ENCODE data around the gene MRPS18A. TPM values are rescaled to one million over a fixed set of nuclear protein-coding genes. Genes with fewer than 3 reads are reported as not detected.

MRPS18A gene
- total and polyA plus RNA-seq, 4 donors: 26.1 to 50.2 (median 34.2) TPM

DNA sequence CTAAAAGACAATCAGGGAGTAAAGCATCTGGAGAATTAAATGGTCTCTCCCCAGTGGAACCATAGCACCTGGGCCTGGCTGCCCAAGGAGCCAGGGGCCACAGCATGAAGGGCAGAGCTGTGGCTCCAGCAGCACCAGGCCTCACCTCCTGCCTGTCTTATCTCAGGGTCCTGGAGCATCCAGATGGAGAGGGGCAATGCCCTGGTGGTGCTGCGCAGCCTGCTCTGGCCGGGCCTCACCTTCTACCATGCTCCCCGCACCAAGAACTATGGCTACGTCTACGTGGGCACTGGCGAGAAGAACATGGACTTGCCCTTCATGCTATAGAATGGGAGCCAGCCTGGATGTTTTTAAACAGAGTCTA, 17.0 kb downstream of the MRPS18A start:
- Histone ChIP-seq H3K4me3 (ENCODE audit: low read length in 2 of 2) (no peak overlapping the region), H3K9me3 (ENCODE audit: control insufficient read depth, low read length) (no peaks in the 10 kb centered on the region), H3K27me3 (ENCODE audit: control insufficient read depth in 1 of 2, insufficient read depth in 2 of 2, low read length in 1 of 2) (no peaks in the 10 kb centered on the region), H3K27ac (ENCODE audit: low read depth in 1 of 2, low read length in 2 of 2) (no peak overlapping the region), H3K4me1 (ENCODE audit: control insufficient read depth in 1 of 2, insufficient read depth in 2 of 2, low read length in 2 of 2) (no peaks in the 10 kb centered on the region), H3K36me3 (ENCODE audit: control insufficient read depth in 1 of 2, insufficient read depth in 2 of 2, low read length in 1 of 2) (peaks cover 0 to 2% of the 10 kb centered on the region in 2 donors)
- DNase-seq: peak in 1 of 2 donors; percentile 38
- 97 to 99% methylated on average over 6 of the region's 6 CpGs for WGBS, 2 donors
- intact Hi-C loops (cut with DNase I): no loop called here
- no peak for ATAC-seq (ENCODE audit: low FRiP score)

DNA sequence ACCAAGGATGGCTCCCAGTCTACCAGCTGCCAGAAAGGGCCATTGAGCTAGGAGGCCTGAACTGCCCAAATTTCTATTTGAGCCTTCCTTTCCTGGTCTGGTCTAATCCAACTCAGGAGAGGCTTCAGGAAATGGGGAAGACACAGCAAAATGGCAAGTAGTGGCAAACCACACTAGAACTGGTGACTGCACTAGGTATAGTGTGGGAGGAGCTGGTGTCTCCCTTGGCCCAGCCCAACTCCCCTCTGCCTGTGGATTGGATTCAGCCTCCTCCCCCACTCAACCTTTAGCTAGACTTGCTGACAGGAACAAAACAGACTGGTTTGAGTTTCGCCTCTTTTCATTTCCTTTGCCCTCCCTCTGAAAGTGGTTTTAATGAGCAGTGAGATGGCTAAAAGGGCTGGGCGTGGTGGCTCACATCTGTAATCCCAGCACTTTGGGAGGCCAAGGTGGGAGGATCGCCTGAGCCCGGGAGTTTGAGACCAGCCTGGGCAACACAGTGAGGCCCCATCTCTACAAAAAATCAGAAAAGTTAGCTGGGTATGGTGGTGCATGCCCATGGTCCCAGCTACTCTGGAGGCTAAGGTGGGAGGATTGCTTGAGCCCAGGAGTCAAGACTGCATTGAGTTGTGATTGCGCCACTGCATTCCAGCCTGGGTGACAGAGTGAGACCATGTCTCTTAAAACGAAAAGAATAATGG, 17.5 kb downstream of the MRPS18A start:
- H3K36me3 ChIP-seq (ENCODE audit: control insufficient read depth in 1 of 2, insufficient read depth in 2 of 2, low read length in 1 of 2): peaks cover 0 to 2% of the 10 kb centered on the region in 2 donors
- H3K9me3 ChIP-seq (ENCODE audit: control insufficient read depth, low read length): no peaks in the 10 kb centered on the region
- DNase-seq: peak in 1 of 2 donors; percentile 23
- H3K27me3 ChIP-seq (ENCODE audit: control insufficient read depth in 1 of 2, insufficient read depth in 2 of 2, low read length in 1 of 2): no peaks in the 10 kb centered on the region
- no peaks in the 10 kb centered on the region for H3K4me1 ChIP-seq (ENCODE audit: control insufficient read depth in 1 of 2, insufficient read depth in 2 of 2, low read length in 2 of 2)
- H3K27ac ChIP-seq (ENCODE audit: low read depth in 1 of 2, low read length in 2 of 2): peak overlapping the region in 1 of 2 donors; percentile 55
- no peak overlapping the region for H3K4me3 ChIP-seq (ENCODE audit: low read length in 2 of 2)
- ATAC-seq (ENCODE audit: low FRiP score): no peak
- intact Hi-C loops (cut with DNase I): loop anchor here (2.0 to 5.0 kb wide), 3 partner anchors 52 to 99 kb away; no protein-coding TSS in a partner anchor
- WGBS, 2 donors: 85 to 90% methylated on average over 6 of the region's 6 CpGs

DNA sequence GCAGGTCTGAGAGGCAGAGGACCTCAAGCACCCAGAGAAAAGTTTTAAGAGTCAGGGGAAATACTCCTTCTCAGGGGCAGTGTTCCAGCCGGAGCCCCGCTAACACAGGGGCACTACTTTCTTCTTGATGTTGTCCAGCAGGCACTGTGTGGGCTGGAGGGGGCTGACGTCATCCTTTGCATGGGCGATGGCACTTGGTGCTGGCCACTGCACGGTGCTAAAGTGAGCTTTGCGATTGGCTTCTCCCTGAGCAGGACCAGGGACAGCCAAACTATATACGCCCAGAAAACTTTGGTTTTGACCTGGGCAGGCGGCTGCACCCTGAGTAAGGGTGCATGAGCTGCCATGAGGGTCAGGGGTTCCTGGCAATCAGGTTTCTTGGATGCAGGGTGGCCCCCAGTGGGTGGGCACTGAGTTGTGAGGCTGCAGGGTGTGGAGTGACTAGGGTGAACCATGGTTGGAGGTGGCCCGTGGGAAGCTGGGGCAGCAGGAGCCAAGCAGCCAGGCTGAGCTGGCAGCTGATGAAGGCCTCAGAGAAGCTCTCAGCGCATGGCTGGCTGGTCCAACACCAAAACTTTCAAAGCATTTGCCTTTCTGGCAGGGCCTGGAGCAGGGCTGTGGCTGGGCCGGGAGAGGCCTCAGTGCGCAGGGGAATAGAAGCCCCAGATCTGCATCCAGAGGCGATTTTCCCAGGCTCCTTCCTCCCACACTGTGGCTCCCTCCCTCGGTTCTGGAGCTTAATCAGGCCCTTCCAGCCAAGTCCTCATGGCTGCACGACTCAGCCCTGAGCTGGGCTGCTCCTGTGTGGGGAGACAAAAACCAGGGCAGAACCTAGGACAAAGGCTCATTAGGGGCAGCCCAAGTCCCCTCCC, 18.3 kb downstream of the MRPS18A start:
- Histone ChIP-seq H3K36me3 (ENCODE audit: control insufficient read depth in 1 of 2, insufficient read depth in 2 of 2, low read length in 1 of 2) (peaks cover 0 to 2% of the 10 kb centered on the region in 2 donors), H3K4me3 (ENCODE audit: low read length in 2 of 2) (no peak overlapping the region), H3K27ac (ENCODE audit: low read depth in 1 of 2, low read length in 2 of 2) (peak overlapping the region in 1 of 2 donors; percentile 55), H3K9me3 (ENCODE audit: control insufficient read depth, low read length) (no peaks in the 10 kb centered on the region), H3K4me1 (ENCODE audit: control insufficient read depth in 1 of 2, insufficient read depth in 2 of 2, low read length in 2 of 2) (no peaks in the 10 kb centered on the region), H3K27me3 (ENCODE audit: control insufficient read depth in 1 of 2, insufficient read depth in 2 of 2, low read length in 1 of 2) (no peaks in the 10 kb centered on the region)
- 6 to 8% methylated on average over 15 of the region's 15 CpGs for WGBS, 2 donors
- DNase-seq (peak; percentile 85 to 88), ATAC-seq (ENCODE audit: low FRiP score) (peak; percentile 68)
- intact Hi-C loops (cut with DNase I): loop anchor here (2.0 to 5.0 kb wide), 3 partner anchors 53 to 100 kb away; no protein-coding TSS in a partner anchor

DNA sequence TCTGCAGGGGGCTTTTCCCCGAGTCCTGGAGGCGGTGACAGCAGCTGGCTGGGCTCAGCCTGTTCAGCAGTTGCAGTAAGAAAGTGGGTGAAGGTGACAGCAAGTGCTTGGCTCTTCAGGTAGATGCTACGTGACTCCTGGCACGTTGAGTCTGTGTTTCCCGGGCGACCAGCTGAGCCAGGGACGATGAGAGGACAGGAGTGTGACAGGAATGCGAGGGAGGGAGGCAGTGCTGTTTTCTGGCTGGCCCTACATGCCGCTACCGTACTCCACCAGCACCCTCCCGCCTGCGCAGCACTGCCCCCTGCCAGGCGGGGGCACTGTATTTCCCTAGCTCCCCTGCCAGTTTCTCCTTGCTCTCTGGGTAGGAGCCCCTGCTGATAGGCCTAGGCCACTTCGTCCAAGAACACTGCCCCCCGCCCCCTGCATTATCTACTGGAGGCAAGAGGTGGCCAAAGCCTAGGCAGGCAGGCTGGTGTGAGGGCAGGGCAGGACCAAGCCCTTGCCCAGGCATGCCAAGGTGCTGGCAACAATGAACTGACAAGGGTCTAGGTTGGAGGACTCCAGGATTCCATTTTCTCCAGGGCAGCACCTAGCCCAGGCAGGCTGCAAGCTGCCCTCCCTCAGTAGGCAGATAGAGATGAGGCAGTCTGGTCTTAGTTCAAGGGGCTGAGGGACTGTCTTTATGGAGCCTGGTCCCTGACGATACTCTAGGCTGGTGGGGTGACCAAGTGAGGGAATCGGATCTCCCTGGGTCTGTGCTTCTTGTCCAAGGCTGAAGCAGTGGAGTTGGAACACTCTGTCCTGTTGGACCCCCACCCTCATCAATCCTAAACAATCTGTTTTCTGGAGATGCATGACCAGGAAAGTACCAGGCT, 19.2 kb downstream of the MRPS18A start:
- peak overlapping the region in 1 of 2 donors; percentile 23 for H3K27ac ChIP-seq (ENCODE audit: low read depth in 1 of 2, low read length in 2 of 2)
- H3K9me3 ChIP-seq (ENCODE audit: control insufficient read depth, low read length): no peaks in the 10 kb centered on the region
- H3K4me3 ChIP-seq (ENCODE audit: low read length in 2 of 2): no peak overlapping the region
- intact Hi-C loops (cut with DNase I): loop anchor here (1.0 to 5.0 kb wide), 4 partner anchors 54 to 410 kb away; no protein-coding TSS in a partner anchor
- H3K36me3 ChIP-seq (ENCODE audit: control insufficient read depth in 1 of 2, insufficient read depth in 2 of 2, low read length in 1 of 2): peaks cover 0 to 2% of the 10 kb centered on the region in 2 donors
- 10 to 11% methylated on average over 17 of the region's 17 CpGs for WGBS, 2 donors
- peak; percentile 45 for ATAC-seq (ENCODE audit: low FRiP score)
- no peaks in the 10 kb centered on the region for H3K27me3 ChIP-seq (ENCODE audit: control insufficient read depth in 1 of 2, insufficient read depth in 2 of 2, low read length in 1 of 2)
- no peaks in the 10 kb centered on the region for H3K4me1 ChIP-seq (ENCODE audit: control insufficient read depth in 1 of 2, insufficient read depth in 2 of 2, low read length in 2 of 2)
- peak; percentile 70 to 80 for DNase-seq

DNA sequence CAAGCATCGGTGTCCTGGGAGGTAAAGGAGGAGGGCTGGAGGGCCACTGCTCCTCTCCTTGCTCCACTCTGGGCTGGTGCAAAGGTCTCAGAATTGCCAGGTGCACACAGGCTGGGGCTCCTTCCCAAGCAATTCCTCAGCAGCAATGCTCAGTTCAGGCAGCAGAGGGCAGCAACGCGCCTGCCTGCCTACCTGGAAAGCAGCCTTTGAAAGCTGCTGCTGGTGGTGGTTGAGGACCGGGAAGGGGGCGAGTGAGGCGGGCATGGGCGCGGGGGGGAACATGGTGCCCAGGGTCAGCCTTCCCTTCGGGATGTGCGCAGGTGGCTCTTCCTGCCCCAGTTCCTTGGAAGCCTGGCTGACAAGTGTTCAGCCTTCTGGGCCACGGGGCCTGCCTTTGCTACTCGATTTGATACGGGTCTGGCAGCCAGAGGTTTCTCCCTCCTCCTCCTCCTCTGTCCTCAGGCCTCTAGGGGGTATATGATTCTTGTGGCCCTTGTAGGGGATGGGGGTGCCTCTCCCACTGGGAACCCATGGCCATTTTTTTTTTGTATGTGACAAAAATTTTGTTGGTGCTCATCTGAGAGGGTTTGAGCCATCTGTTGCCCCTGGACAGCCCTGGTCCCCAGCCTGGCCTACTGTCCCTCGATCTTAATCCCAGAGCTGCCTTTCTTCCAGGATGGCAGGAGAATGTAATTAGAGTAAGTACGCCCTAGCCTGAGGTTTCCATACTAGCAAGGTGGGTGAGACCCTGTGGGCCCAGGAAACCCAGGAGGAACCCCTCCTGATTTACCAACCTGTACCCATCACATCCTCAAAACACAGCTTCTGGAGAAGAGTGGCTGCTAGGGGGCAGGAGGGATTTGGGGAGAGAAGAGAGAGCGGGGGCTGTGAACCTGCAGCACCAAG, 20.1 kb downstream of the MRPS18A start:
- peak; percentile 78 for ATAC-seq (ENCODE audit: low FRiP score)
- 11 to 12% methylated on average over 16 of the region's 16 CpGs for WGBS, 2 donors
- Histone ChIP-seq H3K4me3 (ENCODE audit: low read length in 2 of 2) (no peak overlapping the region), H3K9me3 (ENCODE audit: control insufficient read depth, low read length) (no peaks in the 10 kb centered on the region), H3K36me3 (ENCODE audit: control insufficient read depth in 1 of 2, insufficient read depth in 2 of 2, low read length in 1 of 2) (peaks cover 0 to 2% of the 10 kb centered on the region in 2 donors), H3K27ac (ENCODE audit: low read depth in 1 of 2, low read length in 2 of 2) (no peak overlapping the region), H3K4me1 (ENCODE audit: control insufficient read depth in 1 of 2, insufficient read depth in 2 of 2, low read length in 2 of 2) (no peaks in the 10 kb centered on the region), H3K27me3 (ENCODE audit: control insufficient read depth in 1 of 2, insufficient read depth in 2 of 2, low read length in 1 of 2) (no peaks in the 10 kb centered on the region)
- peak; percentile 85 to 94 for DNase-seq
- intact Hi-C loops (cut with DNase I): loop anchor here (1.0 to 5.0 kb wide), 5 partner anchors 55 to 411 kb away; no protein-coding TSS in a partner anchor

DNA sequence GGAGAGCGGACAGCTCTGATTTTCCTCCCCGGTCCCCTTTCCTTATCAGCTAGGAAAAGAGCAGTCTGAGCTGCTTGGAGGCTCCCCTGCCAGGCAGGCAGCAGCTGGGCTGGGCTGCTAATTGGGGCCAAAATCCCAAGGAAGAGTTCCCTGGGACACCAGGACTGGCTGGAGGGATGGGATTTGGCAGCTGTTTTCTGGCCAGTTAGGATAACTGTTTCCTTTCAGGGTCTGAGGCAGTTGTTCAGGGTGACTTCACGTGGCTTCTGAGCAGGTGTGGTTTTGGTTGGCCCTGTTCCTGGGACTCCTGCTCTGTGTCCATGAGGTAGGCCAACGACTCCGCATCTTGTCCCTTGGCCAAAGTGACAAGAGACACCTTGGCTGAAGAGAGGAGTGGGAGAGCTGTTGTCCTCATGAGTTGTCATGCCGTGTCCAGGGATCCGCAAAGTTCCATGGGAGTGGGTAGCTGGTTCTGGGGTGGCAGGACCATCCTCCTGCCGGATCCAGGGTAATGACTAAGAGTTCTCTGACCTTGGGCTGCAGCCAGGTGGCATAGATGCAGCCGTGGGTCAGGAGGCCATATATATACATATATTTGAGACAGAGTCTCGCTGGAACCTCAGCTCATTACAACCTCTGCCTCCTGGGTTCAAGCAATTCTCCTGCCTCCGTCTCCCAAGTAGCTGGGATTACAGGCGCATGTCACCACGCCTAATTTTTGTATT, 21.2 kb downstream of the MRPS18A start:
- Histone ChIP-seq H3K4me1 (ENCODE audit: control insufficient read depth in 1 of 2, insufficient read depth in 2 of 2, low read length in 2 of 2) (no peaks in the 10 kb centered on the region), H3K4me3 (ENCODE audit: low read length in 2 of 2) (no peak overlapping the region), H3K27ac (ENCODE audit: low read depth in 1 of 2, low read length in 2 of 2) (no peak overlapping the region), H3K36me3 (ENCODE audit: control insufficient read depth in 1 of 2, insufficient read depth in 2 of 2, low read length in 1 of 2) (peaks cover 0 to 2% of the 10 kb centered on the region in 2 donors), H3K27me3 (ENCODE audit: control insufficient read depth in 1 of 2, insufficient read depth in 2 of 2, low read length in 1 of 2) (no peaks in the 10 kb centered on the region), H3K9me3 (ENCODE audit: control insufficient read depth, low read length) (no peaks in the 10 kb centered on the region)
- intact Hi-C loops (cut with DNase I): loop anchor here (2.0 to 5.0 kb wide), 3 partner anchors 56 to 412 kb away; no protein-coding TSS in a partner anchor
- ATAC-seq (ENCODE audit: low FRiP score) (no peak), DNase-seq (peak in 1 of 2 donors; percentile 46)
- 58 to 63% methylated on average over 13 of the region's 13 CpGs for WGBS, 2 donors

DNA sequence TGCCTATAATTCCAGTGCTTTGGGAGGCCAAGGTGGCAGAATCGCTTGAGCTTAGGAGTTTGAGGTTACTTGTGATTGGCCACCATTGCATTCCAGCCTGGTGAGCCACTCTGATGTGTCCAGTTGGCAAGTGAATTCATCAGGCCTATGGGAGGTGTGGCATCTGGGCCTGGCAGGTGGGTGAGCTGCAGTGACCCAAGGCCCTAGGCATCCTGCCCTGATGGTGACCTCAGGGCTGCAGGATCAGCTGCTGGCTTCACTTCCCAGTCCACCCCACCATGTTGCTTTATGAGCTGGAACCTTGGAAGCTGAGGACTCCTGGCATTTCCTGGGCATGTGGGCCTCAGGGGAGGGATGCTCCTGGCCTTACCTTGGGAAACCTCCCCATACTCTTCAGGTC, 22.2 kb downstream of the MRPS18A start:
- Histone ChIP-seq H3K36me3 (ENCODE audit: control insufficient read depth in 1 of 2, insufficient read depth in 2 of 2, low read length in 1 of 2) (no peaks in the 10 kb centered on the region), H3K4me1 (ENCODE audit: control insufficient read depth in 1 of 2, insufficient read depth in 2 of 2, low read length in 2 of 2) (no peaks in the 10 kb centered on the region), H3K27me3 (ENCODE audit: control insufficient read depth in 1 of 2, insufficient read depth in 2 of 2, low read length in 1 of 2) (no peaks in the 10 kb centered on the region), H3K9me3 (ENCODE audit: control insufficient read depth, low read length) (no peaks in the 10 kb centered on the region), H3K27ac (ENCODE audit: low read depth in 1 of 2, low read length in 2 of 2) (no peak overlapping the region), H3K4me3 (ENCODE audit: low read length in 2 of 2) (no peak overlapping the region)
- WGBS, 2 donors: 87 to 88% methylated on average over 1 of the region's 1 CpG
- intact Hi-C loops (cut with DNase I): loop anchor here (5.0 kb wide), 2 partner anchors 57 to 92 kb away; no protein-coding TSS in a partner anchor
- DNase-seq (peak in 1 of 2 donors; percentile 48), ATAC-seq (ENCODE audit: low FRiP score) (no peak)

Data from aorta (tissue), 5 donors.